H9 (cell line): Measurements from ENCODE around the gene PFN1. TPM values are rescaled to one million over a fixed set of nuclear protein-coding genes. Genes with fewer than 3 reads are reported as not detected.

ENCODE experiments used
- DNase-seq: peaks from one replicate; pipeline ENCODE4 v3.0.0-alpha.2; 2017
- H2AFZ ChIP-seq: one replicate; pipeline ENCODE4 v1.6.1; 2013; ENCODE audit warnings: mild to moderate bottlenecking, low read length, control low read depth, moderate library complexity
- H2AK5ac ChIP-seq: 2 replicates; pipeline ENCODE4 v1.6.1; 2013; ENCODE audit warnings: low read length, control low read depth, mixed read lengths; ENCODE audit not compliant: insufficient read length
- H2BK120ac ChIP-seq: one replicate; pipeline ENCODE4 v1.6.1; 2013; ENCODE audit warnings: low read depth, mild to moderate bottlenecking, low read length, control low read depth, inconsistent platforms; ENCODE audit not compliant: poor library complexity, severe bottlenecking
- H2BK12ac ChIP-seq: 2 replicates; pipeline ENCODE4 v1.6.1; 2013; ENCODE audit warnings: low read length, control low read depth, mixed read lengths, low read depth; ENCODE audit not compliant: insufficient read length
- H2BK15ac ChIP-seq: 2 replicates; pipeline ENCODE4 v1.6.1; 2013; ENCODE audit warnings: low read depth, low read length, control low read depth
- H2BK20ac ChIP-seq: one replicate; pipeline ENCODE4 v1.6.1; 2013; ENCODE audit warnings: low read depth, mild to moderate bottlenecking, low read length, control low read depth, inconsistent platforms; ENCODE audit not compliant: poor library complexity, severe bottlenecking
- H2BK5ac ChIP-seq: 2 replicates; pipeline ENCODE4 v1.6.1; 2013; ENCODE audit warnings: low read length, control low read depth, mixed read lengths; ENCODE audit not compliant: insufficient read length
- H3K14ac ChIP-seq: 2 replicates; pipeline ENCODE4 v1.6.1; 2013; ENCODE audit warnings: low read length, control low read depth; ENCODE audit not compliant: insufficient read depth
- H3K18ac ChIP-seq: 2 replicates; pipeline ENCODE4 v1.6.1; 2013; ENCODE audit warnings: low read depth, mild to moderate bottlenecking, mixed read lengths, low read length, control low read depth; ENCODE audit not compliant: insufficient read length
- H3K23ac ChIP-seq: 2 replicates; pipeline ENCODE4 v1.6.1; 2013; ENCODE audit warnings: low read length, control low read depth, mixed read lengths, low read depth; ENCODE audit not compliant: insufficient read length
- H3K23me2 ChIP-seq: 2 replicates; pipeline ENCODE4 v1.6.1; 2013; ENCODE audit warnings: low read depth, mild to moderate bottlenecking, mixed read lengths, low read length, control low read depth; ENCODE audit not compliant: insufficient read length, poor library complexity, severe bottlenecking
- H3K27ac ChIP-seq: 2 replicates; pipeline ENCODE4 v1.5.1; 2013; ENCODE audit warnings: low read length, control low read depth, mixed read lengths, low read depth; ENCODE audit not compliant: insufficient read length
- H3K27me3 ChIP-seq: 2 replicates; pipeline ENCODE4 v1.6.1; 2013; ENCODE audit warnings: low read length, control low read depth, inconsistent platforms; ENCODE audit not compliant: insufficient read depth
- H3K4ac ChIP-seq: 2 replicates; pipeline ENCODE4 v1.6.1; 2013; ENCODE audit warnings: low read depth, mild to moderate bottlenecking, control low read depth, inconsistent platforms, low read length, moderate library complexity
- H3K4me1 ChIP-seq: 2 replicates; pipeline ENCODE4 v1.6.1; 2013; ENCODE audit warnings: low read length, control low read depth, inconsistent platforms; ENCODE audit not compliant: insufficient read depth
- H3K4me2 ChIP-seq: 2 replicates; pipeline ENCODE4 v1.6.1; 2013; ENCODE audit warnings: low read length, control low read depth, mixed read lengths; ENCODE audit not compliant: insufficient read length, insufficient read depth
- H3K56ac ChIP-seq: 2 replicates; pipeline ENCODE4 v1.6.1; 2013; ENCODE audit warnings: low read depth, mild to moderate bottlenecking, mixed read lengths, low read length, control low read depth; ENCODE audit not compliant: insufficient read length
- H3K79me1 ChIP-seq: 2 replicates; pipeline ENCODE4 v1.6.1; 2013; ENCODE audit warnings: low read depth, mild to moderate bottlenecking, moderate library complexity, low read length, control low read depth, inconsistent platforms; ENCODE audit not compliant: insufficient read depth, poor library complexity, severe bottlenecking
- H3K79me2 ChIP-seq: 2 replicates; pipeline ENCODE4 v1.6.1; 2013; ENCODE audit warnings: low read length, control low read depth, inconsistent platforms; ENCODE audit not compliant: insufficient read depth
- H3K9ac ChIP-seq: 2 replicates; pipeline ENCODE4 v1.6.1; 2013; ENCODE audit warnings: low read length, control low read depth, mixed read lengths; ENCODE audit not compliant: insufficient read length; ENCODE audit errors: extremely low read depth
- H3K9me3 ChIP-seq: one replicate; pipeline ENCODE4 v1.6.1; 2013; ENCODE audit warnings: low read depth, low read length, inconsistent platforms; ENCODE audit not compliant: control insufficient read depth
- H3T11ph ChIP-seq: one replicate; pipeline ENCODE4 v1.6.1; 2013; ENCODE audit warnings: mild to moderate bottlenecking, low read length, control low read depth, inconsistent platforms
- H4K20me1 ChIP-seq: one replicate; pipeline ENCODE4 v1.6.1; 2013; ENCODE audit not compliant: control insufficient read depth, insufficient read length, insufficient read depth
- H4K5ac ChIP-seq: 2 replicates; pipeline ENCODE4 v1.6.1; 2013; ENCODE audit warnings: low read depth, mild to moderate bottlenecking, mixed read lengths, low read length, control low read depth; ENCODE audit not compliant: insufficient read length
- H4K8ac ChIP-seq: replicated peaks from 2 replicates; pipeline ENCODE4 v1.6.1; 2013; ENCODE audit warnings: low read length, control low read depth, mixed read lengths, low read depth; ENCODE audit not compliant: insufficient read length
- H4K91ac ChIP-seq: 2 replicates; pipeline ENCODE4 v1.6.1; 2013; ENCODE audit warnings: low read depth, mild to moderate bottlenecking, moderate library complexity, mixed read lengths, low read length, control low read depth; ENCODE audit not compliant: insufficient read length
- H3K27ac Mint-ChIP-seq, 3 experiments: 2 replicates in 2 of 3; 3 replicates in 1 of 3; pipeline ENCODE4 v1.8.0; 2020 to 2021; ENCODE audit warnings: mixed read lengths in 3 of 3, mild to moderate bottlenecking in 1 of 3, moderate library complexity in 1 of 3
- H3K27me3 Mint-ChIP-seq: 2 replicates; pipeline ENCODE4 v1.8.0; 2021; ENCODE audit warnings: low read depth, mild to moderate bottlenecking, moderate library complexity, mixed read lengths
- H3K36me3 Mint-ChIP-seq, 3 experiments: 2 replicates in 2 of 3; 3 replicates in 1 of 3; pipeline ENCODE4 v1.8.0; 2020 to 2021; ENCODE audit warnings: low read depth in 3 of 3, mixed read lengths in 3 of 3; ENCODE audit not compliant: insufficient read depth in 1 of 3
- H3K4me1 Mint-ChIP-seq, 2 experiments: 2 replicates each; pipeline ENCODE4 v1.8.0; 2020; ENCODE audit warnings: mixed read lengths in 2 of 2
- H3K4me3 Mint-ChIP-seq, 2 experiments: 2 replicates in 1 of 2; 3 replicates in 1 of 2; pipeline ENCODE4 v1.8.0; 2020 to 2021; ENCODE audit warnings: mild to moderate bottlenecking in 2 of 2, mixed read lengths in 2 of 2, moderate library complexity in 1 of 2
- H3K9me3 Mint-ChIP-seq, 2 experiments: 2 replicates in 1 of 2; 3 replicates in 1 of 2; pipeline ENCODE4 v1.8.0; 2020; ENCODE audit warnings: mild to moderate bottlenecking in 2 of 2, mixed read lengths in 2 of 2, moderate library complexity in 1 of 2
- CTCF ChIP-seq: fragments of 200-600 bp; sonication (generic); conservative IDR thresholded peaks from 3 replicates; pipeline ENCODE4 v1.8.0; 2021; ENCODE audit warnings: antibody characterized with exemption, mild to moderate bottlenecking
- WGBS: extraction: QIAGEN DNeasy Blood & Tissue Kit; methylation state at CpG from one replicate; pipeline ENCODE4 v1.1.7; 2013; ENCODE audit warnings: missing lambda C conversion rate, low lambda C conversion rate, mixed read lengths; ENCODE audit not compliant: insufficient read length; ENCODE audit errors: extremely low coverage; 5-methylcytosine and 5-hydroxymethylcytosine counted together
- total RNA-seq: library from RNA; stranded (reverse); gene quantifications from 2 replicates; pipeline ENCODE4 v1.2.1, GENCODE V29; 2021

Gene PFN1
- total RNA-seq, 1 experiment from 2014 or later = 1,149 TPM

DNA sequence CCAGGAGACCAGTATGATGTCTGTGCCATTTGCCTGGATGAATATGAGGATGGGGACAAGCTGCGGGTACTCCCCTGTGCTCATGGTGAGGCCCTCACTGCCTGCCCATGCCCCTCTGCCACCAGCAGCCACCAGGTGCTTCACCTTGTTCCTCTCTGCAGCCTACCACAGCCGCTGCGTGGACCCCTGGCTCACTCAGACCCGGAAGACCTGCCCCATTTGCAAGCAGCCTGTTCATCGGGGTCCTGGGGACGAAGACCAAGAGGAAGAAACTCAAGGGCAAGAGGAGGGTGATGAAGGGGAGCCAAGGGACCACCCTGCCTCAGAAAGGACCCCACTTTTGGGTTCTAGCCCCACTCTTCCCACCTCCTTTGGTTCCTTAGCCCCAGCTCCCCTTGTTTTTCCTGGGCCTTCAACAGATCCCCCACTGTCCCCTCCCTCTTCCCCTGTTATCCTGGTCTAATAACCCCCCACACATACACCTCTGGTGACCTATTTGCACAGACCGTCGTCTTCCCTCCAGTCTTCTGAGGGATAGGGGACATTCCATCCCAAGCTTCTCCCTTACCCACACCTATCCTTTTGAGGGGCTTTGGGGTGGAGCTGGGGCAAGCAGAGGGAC, 3.7 kb downstream of the PFN1 start:
- Mint-ChIP-seq H3K27ac (peak overlapping the region; percentile 83 to 92 (median 91); a peak in 5 of 7 replicates), H3K9me3 (peaks cover 0 to 2% of the 10 kb centered on the region in 2 experiments; a peak in 2 of 5 replicates), H3K27me3 (peaks cover 6% of the 10 kb centered on the region), H3K36me3 (peaks cover 32 to 67% (median 53%) of the 10 kb centered on the region in 3 experiments), H3K4me3 (peak overlapping the region; percentile 7 to 16; a peak in 3 of 5 replicates), H3K4me1 (peaks cover 28 to 33% of the 10 kb centered on the region in 2 experiments)
- H4K8ac ChIP-seq = no peak overlapping the region
- no peak overlapping the region for H3K4me2 ChIP-seq
- H2BK12ac ChIP-seq = no peak overlapping the region
- peaks cover 4% of the 10 kb centered on the region for H3K79me1 ChIP-seq
- no peaks in the 10 kb centered on the region for H3K9me3 ChIP-seq
- H3K27ac ChIP-seq = peak overlapping the region; percentile 5
- no peaks in the 10 kb centered on the region for H4K20me1 ChIP-seq
- DNase-seq = peak; percentile 44
- H3K23ac ChIP-seq = no peak overlapping the region
- no peak overlapping the region for H2AK5ac ChIP-seq
- H2BK20ac ChIP-seq = no peak overlapping the region
- H3K9ac ChIP-seq = no peak overlapping the region
- WGBS = no CpG with 5 or more reads among the region's 8 CpGs
- no peak for TF ChIP-seq CTCF
- no peak overlapping the region for H3K56ac ChIP-seq
- H3K27me3 ChIP-seq = no peaks in the 10 kb centered on the region
- H3T11ph ChIP-seq = no peak overlapping the region
- no peak overlapping the region for H2BK5ac ChIP-seq
- H2BK15ac ChIP-seq = no peak overlapping the region
- peaks cover 19% of the 10 kb centered on the region for H3K23me2 ChIP-seq
- H3K4ac ChIP-seq = no peak overlapping the region
- no peak overlapping the region for H3K14ac ChIP-seq
- no peak overlapping the region for H3K18ac ChIP-seq
- H4K91ac ChIP-seq = no peak overlapping the region
- peaks cover 15% of the 10 kb centered on the region; the same call in 1 of the 2 replicates for H3K79me2 ChIP-seq
- no peak overlapping the region for H2BK120ac ChIP-seq
- no peaks in the 10 kb centered on the region for H3K4me1 ChIP-seq
- H2AFZ ChIP-seq = no peak overlapping the region
- H4K5ac ChIP-seq = no peak overlapping the region
